Frontal cortex (tissue), 4 donors: ENCODE measurements around the gene TRPV5. TPM values are rescaled to one million over a fixed set of nuclear protein-coding genes. Genes with fewer than 3 reads are reported as not detected.
"Not testable (repeated sequence)": the region's sequence is repeated elsewhere in the genome, so short reads cannot be mapped to it uniquely, and the experiment has no call there.

Source experiments
- DNase-seq, 2 donors: peaks; one replicate each; pipeline ENCODE4 v3.0.0; 2012; ENCODE audit warnings: low spot score in 2 of 2
- FAIRE-seq: peaks from 2 replicates; lab custom pipeline; 2012; peaks lifted over from hg19 to GRCh38; lab: Jason Lieb, UNC
- total RNA-seq: library from RNA; depleted of rRNA; stranded (reverse); fragments of >200 nt; gene quantifications from one replicate; pipeline ENCODE4 v1.2.3, GENCODE V29; 2014
- donor health status: control.
- donor health status: control.
- donor health status: control.

TRPV5 gene
- not detected for total RNA-seq

- no peak for FAIRE-seq
Observed at GRCh38 chr7:142933624-142934023, at the start of gene TRPV5. TSS of gene TRPV5 (minus strand) at chr7:142933746. CDS start at chr7:142933459, 287 bp downstream.

GRCh38 chr7:142978402-142978801 lies 44.9 kb upstream of the TRPV5 start:
- DNase-seq, FAIRE-seq: not testable (repeated sequence)

More at GRCh38 chr7:142933624-142934023, at the start of gene TRPV5:
- no peak for DNase-seq

- FAIRE-seq: no peak
- no peak for DNase-seq
Observed at GRCh38 chr7:142974626-142975025, 41.1 kb upstream of the TRPV5 start.

- FAIRE-seq: no peak
- DNase-seq: no peak
Observed at GRCh38 chr7:142969183-142969582, 35.6 kb upstream of the TRPV5 start.

GRCh38 chr7:142968229-142968628 lies 34.7 kb upstream of the TRPV5 start:
- DNase-seq (no peak), FAIRE-seq (no peak)

GRCh38 chr7:142964502-142965246 lies 31.1 kb upstream of the TRPV5 start:
- DNase-seq: no peak
- no peak for FAIRE-seq

- DNase-seq: no peak
- FAIRE-seq: no peak
Observed at GRCh38 chr7:142963993-142964392, 30.4 kb upstream of the TRPV5 start.

- FAIRE-seq: no peak
- DNase-seq: no peak
Observed at GRCh38 chr7:142962991-142963390, 29.4 kb upstream of the TRPV5 start.

GRCh38 chr7:142961973-142962926 lies 28.7 kb upstream of the TRPV5 start, which contains the start of gene KEL:
TSS of gene KEL (minus strand) at chr7:142962363. CDS start at chr7:142962206, 157 bp downstream.
- no peak for FAIRE-seq

GRCh38 chr7:142961595-142961972 lies 28.0 kb upstream of the TRPV5 start:
- DNase-seq (no peak), FAIRE-seq (no peak)

More at GRCh38 chr7:142961973-142962926, 28.7 kb upstream of the TRPV5 start, which contains the start of gene KEL:
- DNase-seq: no peak

GRCh38 chr7:142960955-142961512 lies 27.5 kb upstream of the TRPV5 start:
- no peak for DNase-seq

GRCh38 chr7:142959202-142959601 lies 25.7 kb upstream of the TRPV5 start:
- FAIRE-seq: no peak
- DNase-seq: no peak

More at GRCh38 chr7:142960955-142961512, 27.5 kb upstream of the TRPV5 start:
- no peak for FAIRE-seq

- DNase-seq: no peak
- FAIRE-seq: no peak
Observed at GRCh38 chr7:142957723-142958122, 24.2 kb upstream of the TRPV5 start.

- FAIRE-seq (no peak), DNase-seq (no peak)
Observed at GRCh38 chr7:142956951-142957623, 23.5 kb upstream of the TRPV5 start.

- FAIRE-seq (no peak), DNase-seq (no peak)
Observed at GRCh38 chr7:142954680-142955268, 21.2 kb upstream of the TRPV5 start.

- DNase-seq: no peak
- FAIRE-seq: no peak
Observed at GRCh38 chr7:142950235-142950634, 16.7 kb upstream of the TRPV5 start.

- no peak for DNase-seq
- no peak for FAIRE-seq
Observed at GRCh38 chr7:142948603-142949002, 15.1 kb upstream of the TRPV5 start.

- FAIRE-seq (no peak), DNase-seq (no peak)
Observed at GRCh38 chr7:142945001-142945400, 11.5 kb upstream of the TRPV5 start.

- FAIRE-seq (no peak), DNase-seq (no peak)
Observed at GRCh38 chr7:142943706-142944268, 10.2 kb upstream of the TRPV5 start.
